Fibroblast of the conjunctiva (primary cell): ENCODE measurements around the gene DLG4.
A peak's percentile ranks its signal among the peaks of the same experiment; 100 is the strongest.

Source experiments
- DNase-seq: peaks from one replicate; pipeline ENCODE4 v3.0.0-alpha.2; 2010; ENCODE audit warnings: low read depth

The DLG4 gene

DNA sequence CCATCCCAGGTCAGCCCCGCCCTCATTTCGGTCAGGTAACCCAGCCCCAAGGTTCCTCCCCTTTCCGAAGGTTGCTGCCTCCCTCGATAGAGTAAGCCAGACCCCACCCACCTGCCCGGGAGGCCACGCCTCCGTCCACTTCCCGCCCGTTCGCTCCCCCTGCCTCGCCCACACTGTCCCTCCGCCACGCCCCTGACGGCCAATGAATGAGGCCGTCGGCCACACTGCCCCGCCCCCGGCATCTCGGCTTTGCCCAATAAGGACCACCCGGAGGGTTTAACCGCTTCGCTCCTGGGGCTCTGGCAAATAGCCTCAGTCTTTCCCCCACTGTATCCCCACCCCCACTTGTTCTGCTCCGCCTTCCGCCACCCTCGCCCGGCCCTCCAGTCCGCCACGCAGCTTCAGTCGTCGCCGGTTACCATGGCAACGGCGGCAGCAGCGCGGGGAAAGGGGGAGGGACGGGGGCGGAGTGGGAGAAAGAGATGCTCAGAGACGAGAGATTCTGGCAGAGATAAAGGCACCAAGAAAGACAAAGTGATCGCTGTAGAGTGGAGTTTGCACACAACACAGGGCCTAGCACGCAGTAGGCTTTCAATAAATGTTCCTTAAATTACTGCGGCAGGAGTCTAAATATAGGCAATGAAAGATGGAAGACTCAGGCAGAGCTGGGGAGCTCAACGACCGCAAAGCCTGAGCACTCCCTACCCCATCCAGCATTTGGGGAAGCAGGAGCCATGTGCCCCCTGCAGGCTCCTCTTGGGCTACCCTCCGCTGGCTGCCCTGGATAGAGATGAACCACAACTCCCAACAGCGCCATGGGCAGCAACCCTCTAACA, 5.1 kb downstream of the DLG4 start:
- DNase-seq: peak; percentile 96

GRCh38 chr17:7213895-7214299, 5.7 kb downstream of the DLG4 start:
- peak; percentile 86 for DNase-seq

- no peak for DNase-seq
These were observed 8.0 kb downstream of the DLG4 start for GRCh38 chr17:7211491-7212273.

- DNase-seq: no peak
These were observed 10.7 kb downstream of the DLG4 start for GRCh38 chr17:7208754-7209460.

DNA sequence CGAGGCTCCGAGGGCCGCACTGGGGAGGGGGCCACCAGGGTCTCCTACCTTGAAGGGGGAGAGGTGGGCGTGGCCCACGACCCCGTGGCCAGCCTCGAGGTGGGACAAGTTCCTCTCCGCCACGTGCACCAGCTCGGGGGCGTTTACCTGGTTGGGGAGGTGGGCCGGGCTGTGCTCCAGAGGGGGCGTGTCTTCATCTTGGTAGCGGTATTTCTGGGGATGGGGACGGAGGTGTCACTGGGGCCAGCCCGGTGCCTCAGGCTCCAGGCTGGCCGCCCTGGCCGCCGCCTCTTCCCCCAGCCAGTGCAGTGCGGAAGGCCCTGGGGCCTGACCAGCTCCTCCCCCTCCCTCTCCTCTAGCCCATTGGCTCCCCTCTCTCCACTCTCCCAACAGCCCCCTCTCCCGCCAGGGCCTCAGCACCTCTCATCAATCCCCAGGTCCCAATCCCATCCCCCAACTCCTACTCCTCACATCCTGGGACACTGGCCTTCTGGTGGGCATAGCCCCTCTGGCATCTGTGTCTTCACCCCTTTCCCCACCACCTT, 11.5 kb downstream of the DLG4 start:
- no peak for DNase-seq

GRCh38 chr17:7207120-7208001, 12.3 kb downstream of the DLG4 start:
- DNase-seq: no peak

DNA sequence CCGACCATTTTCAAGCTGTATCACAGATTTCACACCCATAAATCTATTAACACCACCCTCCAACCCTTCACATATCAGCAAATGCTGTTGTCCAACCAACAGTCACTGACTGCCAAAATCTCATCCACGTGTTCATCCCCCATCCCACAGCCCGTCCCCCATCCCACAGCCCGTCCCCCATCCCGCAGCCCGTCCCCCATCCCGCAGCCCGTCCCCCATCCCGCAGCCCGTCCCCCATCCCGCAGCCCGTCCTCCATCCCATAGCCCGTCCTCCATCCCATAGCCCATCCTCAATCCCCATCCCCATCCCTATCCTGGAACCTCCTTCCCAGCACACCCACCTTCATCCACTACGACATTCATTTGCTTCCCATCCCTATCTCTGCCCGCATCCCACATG, 14.1 kb downstream of the DLG4 start:
- no peak for DNase-seq

DNA sequence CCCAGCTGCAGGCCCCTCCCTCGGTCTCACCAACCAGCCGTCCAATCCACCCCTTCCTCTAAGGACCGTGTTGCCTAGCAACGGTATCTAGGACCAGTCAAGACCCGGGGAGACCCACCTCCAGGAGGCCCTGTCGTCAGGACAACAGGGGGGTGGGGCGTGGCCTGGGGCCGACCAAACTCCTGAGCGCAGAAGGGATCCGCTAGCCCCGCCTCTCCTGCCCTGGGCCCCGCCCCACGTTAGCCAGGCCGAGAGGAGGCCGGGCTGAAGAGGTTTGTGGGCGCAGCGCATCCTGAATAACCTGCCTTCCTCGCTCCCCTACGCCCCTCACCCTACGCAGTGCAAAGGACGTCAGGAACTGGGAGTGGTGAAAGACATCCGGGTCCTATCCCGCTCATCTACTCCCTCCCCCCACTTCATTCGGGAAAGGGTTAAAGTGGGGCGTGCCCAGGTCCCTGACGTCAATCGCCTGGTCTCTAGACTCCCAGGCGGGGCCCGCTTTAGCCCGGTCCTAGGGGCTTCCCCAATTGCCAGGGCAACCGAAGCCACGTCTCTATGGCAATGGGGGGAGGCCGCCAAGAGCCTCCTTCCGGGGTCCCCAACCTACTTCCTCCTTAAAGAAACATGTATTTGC, 14.7 kb downstream of the DLG4 start:
- DNase-seq: peak; percentile 74

DNA sequence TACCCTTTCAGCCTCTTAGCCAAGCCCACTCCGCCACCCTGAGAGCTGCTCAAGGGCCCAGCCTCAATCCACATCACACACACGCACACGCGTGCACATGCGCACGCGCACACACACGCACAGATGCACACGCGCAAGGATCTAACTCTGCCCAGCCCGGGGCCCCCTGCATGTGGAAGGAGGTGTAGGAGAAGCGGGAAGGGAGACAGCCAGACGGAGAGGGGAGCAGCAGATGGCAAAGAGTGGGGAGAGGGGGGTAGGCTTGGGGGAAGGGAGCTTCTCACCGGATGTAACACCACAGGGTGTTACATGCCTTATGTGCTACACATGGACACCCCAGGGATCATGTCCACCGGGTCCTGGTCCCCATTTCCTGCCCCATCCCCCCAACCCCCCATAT, 15.3 kb downstream of the DLG4 start:
- DNase-seq: no peak

GRCh38 chr17:7203391-7203790, 16.2 kb downstream of the DLG4 start:
- no peak for DNase-seq

GRCh38 chr17:7196651-7197401, 22.8 kb downstream of the DLG4 start:
- no peak for DNase-seq

- no peak for DNase-seq
These were observed 23.7 kb downstream of the DLG4 start for GRCh38 chr17:7195971-7196370.

DNA sequence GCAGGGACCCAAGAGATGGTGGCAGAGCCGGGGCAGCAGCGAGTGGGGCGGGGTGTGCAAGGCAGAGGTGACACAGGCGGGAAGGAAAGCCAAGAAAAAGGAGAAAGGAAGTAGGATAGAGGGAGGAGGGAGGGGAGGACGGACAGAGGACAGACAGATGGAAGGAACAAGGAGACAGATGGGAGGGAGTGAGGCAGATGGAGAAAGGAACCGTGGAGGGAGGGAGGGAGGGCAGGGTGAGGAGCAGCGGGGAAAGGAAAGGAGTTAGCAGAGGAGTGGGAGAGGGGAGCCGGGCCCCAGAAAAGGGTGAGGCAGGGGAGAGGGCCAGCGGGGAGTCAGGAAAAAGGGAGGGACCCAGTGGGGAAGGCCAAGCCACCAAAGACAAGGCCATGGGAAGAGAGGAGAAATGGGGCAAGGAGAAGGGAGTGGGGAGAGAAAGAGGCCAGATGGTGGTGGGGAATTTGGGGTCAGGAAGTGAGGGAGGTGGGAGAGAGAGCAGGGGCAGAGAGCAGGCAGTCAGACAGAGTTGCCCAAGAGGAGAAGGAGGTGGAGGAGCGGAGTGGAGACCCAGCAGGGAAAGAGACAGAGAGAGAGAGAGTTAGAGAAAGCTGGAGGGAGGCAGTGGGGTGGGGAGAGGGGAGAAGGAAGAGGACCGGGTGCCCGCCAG, 27.2 kb downstream of the DLG4 start:
- no peak for DNase-seq

- no peak for DNase-seq
These were observed 27.9 kb downstream of the DLG4 start for GRCh38 chr17:7191571-7192270.

DNA sequence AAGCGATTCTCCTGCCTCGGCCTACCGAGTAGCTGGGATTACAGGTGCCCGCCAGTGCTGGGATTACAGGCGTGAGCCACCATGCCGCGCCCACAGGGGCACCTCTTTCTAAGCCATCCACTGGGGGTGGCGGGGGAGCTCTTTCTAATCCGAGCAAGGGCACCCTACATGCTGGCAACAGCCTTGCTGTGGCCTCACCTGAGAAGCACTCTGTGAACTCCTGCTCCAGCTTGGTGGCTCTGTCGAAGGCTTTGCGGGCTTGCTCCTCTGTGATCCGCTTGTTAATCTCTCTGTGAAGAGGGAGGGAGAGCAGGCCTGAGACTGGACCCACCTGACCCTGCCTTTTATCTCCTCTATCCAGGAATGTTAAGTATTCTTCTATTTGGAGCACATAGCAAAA, 28.6 kb downstream of the DLG4 start:
- no peak for DNase-seq

DNA sequence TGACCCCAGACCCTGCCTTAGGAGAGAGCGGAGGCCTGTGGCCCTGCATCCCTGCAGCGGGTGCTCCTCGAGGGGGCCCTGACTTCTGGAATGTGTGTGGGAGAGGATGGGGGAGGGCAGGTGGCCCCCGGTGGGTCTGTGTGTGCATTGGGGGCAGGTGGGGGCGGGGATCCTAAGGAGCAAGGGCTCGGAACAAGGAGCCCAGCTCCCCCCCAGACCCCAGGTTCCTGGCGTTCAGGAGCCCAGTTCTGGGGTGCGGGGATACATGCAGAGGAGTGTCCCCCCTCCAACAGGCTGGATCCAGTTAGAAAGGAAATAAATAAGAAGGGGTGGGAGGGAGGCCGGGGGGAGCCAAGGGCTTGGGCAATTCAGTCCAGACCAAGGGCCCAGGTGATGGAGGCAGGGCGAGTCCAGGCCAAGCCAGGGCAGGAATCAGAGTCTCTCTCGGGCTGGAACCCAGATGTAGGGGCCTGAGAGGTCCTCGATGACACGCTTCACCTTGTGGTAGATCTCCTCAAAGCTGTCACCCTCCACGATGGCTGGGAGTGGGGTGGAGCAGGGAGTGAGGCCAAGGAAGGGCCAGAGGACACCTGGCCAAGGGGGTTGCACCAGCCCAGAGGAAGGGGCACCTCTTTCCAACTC, 29.2 kb downstream of the DLG4 start:
- DNase-seq: no peak

DNA sequence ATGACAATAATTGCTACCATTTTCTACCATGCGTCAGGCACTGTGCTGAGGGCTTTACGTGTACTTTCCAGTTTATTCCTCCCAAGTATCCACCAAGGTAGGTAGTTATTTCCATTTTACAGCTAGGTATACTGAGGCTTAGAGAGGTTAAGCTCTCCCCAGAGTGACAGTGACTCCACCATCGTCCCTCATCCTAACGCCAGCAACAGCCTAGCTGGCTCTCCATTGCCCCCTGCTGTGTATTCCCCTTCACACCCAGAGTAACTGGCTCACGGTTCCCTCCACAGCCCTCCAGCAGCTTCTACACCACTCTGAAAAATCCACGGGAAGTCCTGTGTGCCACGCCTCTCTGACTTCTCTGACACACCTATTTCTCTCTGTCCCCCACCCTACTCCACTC, 33.4 kb downstream of the DLG4 start:
- no peak for DNase-seq

DNA sequence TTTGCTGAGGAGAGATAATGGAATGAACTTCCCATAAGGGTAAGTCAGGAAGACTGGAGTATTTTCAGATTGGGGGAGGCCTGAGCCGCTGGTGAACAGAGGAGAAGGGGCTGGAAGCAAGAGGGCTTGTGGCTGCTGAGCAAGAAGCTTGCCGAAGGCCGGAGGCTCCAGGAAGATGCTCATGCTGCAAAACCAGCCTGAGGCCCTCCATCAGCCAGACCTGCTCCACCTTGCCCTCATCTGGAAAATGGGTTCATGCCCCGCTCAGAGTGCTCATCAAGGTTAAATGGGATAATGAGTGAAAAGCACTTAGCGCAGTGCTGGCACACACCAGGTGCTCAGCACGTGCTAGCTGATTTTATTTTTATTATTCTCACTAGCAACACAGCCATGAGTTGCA, 35.0 kb downstream of the DLG4 start:
- DNase-seq: no peak

DNA sequence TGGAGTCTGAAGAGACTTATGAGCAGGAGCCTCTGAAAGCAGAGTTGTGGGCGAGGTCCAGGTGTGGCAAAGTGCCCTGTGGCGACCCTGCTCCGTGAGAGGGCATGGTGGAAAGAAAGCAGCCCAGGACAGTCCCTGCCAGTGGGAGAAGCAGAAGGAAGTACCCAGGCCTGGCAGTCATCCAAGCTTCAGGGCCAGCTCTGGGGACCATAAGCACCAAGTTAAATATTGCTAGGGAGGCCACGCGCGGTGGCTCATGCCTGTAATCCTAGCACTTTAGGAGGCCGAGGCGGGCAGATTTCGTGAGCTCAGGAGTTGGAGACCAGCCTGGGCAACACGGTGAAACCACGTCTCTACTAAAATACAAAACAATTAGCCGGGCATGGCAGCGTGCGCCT, 35.5 kb downstream of the DLG4 start:
- no peak for DNase-seq
